ENCODE measurements around the gene MACROD1.

MACROD1 gene

DNA sequence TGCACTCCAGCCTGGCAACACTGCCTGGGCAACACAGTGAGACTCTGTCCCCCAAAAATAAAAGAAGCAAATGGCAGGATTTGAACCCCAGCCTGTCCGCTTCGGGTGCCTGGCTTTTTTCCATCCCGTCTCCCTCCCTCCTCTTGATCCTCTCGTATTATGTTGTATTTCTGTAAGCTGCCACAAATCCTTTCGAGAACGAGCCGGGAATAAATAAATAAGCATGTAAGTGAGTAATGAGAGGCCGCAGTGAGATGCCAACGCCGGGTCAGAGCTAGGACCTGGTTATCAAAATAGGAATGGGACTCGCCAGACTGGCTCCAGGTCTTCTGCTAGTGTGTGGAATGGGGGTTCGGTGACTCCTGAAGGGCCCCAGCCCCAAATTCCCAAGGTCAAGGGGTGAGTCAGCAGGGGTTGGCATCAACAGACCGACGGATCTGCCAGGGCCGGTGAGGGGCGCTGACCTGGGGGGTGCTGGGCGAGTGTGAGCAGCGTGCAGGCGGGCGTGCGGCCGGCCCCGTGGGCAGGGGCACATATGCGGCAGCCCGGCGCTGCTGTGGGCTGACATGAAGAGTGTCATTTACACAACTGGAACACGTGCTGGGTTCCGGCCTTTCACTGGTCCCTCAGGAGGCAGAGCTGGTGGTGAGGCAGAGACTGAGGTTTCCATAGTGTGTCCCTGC is 82.4 kb downstream of the MACROD1 start:
- TF ChIP-seq, protein P1, sequence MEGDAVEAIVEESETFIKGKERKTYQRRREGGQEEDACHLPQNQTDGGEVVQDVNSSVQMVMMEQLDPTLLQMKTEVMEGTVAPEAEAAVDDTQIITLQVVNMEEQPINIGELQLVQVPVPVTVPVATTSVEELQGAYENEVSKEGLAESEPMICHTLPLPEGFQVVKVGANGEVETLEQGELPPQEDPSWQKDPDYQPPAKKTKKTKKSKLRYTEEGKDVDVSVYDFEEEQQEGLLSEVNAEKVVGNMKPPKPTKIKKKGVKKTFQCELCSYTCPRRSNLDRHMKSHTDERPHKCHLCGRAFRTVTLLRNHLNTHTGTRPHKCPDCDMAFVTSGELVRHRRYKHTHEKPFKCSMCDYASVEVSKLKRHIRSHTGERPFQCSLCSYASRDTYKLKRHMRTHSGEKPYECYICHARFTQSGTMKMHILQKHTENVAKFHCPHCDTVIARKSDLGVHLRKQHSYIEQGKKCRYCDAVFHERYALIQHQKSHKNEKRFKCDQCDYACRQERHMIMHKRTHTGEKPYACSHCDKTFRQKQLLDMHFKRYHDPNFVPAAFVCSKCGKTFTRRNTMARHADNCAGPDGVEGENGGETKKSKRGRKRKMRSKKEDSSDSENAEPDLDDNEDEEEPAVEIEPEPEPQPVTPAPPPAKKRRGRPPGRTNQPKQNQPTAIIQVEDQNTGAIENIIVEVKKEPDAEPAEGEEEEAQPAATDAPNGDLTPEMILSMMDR (IDR thresholded peaks at IDR 0.05; ENCODE audit: low read depth, low read length, missing control alignments) = no peak
- no peak for DNase-seq (ENCODE audit: low read depth)

DNA sequence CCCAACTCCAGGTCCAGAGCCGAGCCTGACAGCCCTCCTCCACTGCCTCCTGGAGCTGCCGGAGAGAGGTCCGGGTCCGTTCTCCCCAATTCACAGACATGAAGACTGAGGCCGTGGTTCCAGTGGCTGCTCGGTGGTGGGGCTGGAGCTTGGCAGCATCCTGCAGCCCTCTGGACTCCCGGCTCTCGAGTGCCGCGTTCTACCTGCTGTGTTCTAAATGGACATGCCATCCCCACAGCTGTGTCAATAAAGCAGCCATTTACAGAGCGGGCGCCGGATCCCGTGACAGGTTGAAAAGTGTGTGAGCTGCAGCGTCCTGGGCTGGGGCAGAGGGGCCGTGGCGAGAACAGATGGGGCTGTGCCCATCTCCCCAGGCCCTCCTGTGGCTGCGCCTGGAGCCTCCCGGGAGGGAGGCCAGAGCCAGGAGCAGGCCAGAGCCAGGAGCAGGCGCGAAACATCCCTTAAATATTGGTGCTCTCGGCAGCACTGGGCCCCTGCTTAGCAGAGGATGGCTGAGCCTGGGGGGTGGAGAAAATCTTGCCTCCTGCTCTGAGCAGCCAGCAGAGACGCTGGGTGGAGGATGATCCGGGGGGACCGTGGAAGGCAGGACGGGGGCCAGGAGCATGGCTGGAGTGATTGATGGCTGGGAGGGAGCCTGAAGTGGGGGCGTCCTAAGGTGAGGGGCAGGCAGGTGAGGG is 84.0 kb downstream of the MACROD1 start:
- DNase-seq (ENCODE audit: low read depth) = no peak
- TF ChIP-seq, protein P1 (IDR thresholded peaks at IDR 0.05; ENCODE audit: low read depth, low read length, missing control alignments) = no peak
- no peak overlapping the region for H3K4me3 ChIP-seq (ENCODE audit: low read depth, low read length)

More for the DNA sequence above, 82.4 kb downstream of the MACROD1 start:
- H3K4me3 ChIP-seq (ENCODE audit: low read depth, low read length) = no peak overlapping the region

DNA sequence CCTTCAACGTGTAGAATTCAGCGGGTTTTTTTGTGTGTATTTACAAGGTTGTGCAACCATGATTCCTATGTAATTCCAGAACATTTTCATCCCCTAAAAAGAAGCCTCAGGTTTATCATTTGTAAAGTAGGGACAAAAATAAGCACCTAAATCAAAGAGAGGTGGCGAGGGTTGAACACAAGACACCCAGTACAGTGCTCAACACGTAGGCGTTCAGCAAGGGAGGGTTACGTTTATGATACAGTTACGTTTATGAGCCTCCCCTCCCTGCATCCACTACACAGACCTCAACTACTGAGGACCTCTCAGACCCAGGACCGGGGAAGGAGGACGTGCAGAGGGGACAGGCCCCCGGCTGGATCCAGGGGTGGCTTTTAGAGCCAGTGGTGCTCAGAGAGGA is 85.5 kb downstream of the MACROD1 start:
- no peak overlapping the region for H3K4me3 ChIP-seq (ENCODE audit: low read depth, low read length)
- TF ChIP-seq, protein P1 (IDR thresholded peaks at IDR 0.05; ENCODE audit: low read depth, low read length, missing control alignments) = no peak
- no peak for DNase-seq (ENCODE audit: low read depth)

DNA sequence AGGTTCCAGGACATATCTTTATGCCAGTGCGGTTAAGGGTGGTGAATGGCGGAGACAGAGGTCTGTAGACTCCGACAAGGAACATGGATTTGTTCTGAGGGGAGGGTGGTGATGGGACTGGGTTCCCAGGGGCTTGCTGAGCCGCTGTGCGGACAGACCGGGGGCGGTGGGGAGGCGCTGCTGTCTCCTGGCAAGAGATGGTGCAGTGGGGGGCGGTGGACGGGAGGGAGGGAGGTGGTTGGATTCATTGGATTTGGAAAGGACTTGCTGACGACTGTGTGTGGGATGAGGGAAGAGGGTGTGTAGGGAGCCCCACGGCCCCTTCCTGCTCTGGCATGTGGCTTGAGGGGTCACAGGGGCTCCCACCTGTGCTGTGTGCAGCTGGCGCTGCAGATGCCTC is 87.0 kb downstream of the MACROD1 start:
- H3K4me3 ChIP-seq (ENCODE audit: low read depth, low read length) = no peak overlapping the region
- no peak for DNase-seq (ENCODE audit: low read depth)
- TF ChIP-seq, protein P1 (IDR thresholded peaks at IDR 0.05; ENCODE audit: low read depth, low read length, missing control alignments) = no peak

DNA sequence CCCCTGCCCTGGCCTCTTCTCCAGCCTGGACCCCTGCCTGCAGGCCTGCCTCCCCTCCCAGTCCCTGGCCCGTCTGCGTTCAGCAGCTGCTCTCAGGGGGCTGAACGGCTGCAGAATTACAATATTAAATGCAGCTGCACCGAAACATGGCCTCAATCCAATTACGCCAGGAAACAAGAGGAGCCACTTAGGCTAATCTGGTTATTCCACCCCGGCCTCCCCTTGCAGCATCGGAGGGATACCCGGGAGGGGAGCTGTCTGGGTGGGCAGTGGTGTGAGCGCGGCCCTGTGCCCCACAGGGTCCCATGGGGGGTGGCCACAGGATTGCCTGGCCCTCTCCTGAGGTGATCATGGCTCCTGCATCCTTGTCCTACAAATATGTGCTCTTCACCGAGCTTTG is 87.6 kb downstream of the MACROD1 start:
- TF ChIP-seq, protein P1 (IDR thresholded peaks at IDR 0.05; ENCODE audit: low read depth, low read length, missing control alignments) = no peak
- DNase-seq (ENCODE audit: low read depth) = no peak
- H3K4me3 ChIP-seq (ENCODE audit: low read depth, low read length) = no peak overlapping the region

DNA sequence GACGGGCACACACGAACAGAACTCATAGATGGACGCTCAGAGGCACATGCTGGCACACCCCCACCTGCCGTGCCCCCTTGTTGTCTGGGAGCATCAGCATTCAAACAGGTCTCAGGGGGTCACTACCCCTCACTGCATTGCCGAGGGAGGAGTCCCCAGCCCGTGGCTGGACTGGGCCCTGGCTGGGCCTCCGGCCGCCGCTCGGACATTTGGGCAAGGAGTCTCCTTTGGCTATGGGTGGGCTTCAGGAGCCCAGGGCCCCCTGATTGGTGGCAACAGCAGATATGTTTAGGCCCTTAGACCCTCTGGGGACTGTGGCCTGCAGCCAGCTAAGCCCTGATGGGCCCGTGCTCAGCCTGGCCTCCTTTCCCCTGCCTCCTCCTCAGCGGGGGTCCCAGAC is 88.3 kb downstream of the MACROD1 start:
- TF ChIP-seq, protein P1 (IDR thresholded peaks at IDR 0.05; ENCODE audit: low read depth, low read length, missing control alignments) = no peak
- no peak for DNase-seq (ENCODE audit: low read depth)
- no peak overlapping the region for H3K4me3 ChIP-seq (ENCODE audit: low read depth, low read length)
